AG10803 (cell line): ENCODE results near the gene SNTG2.

Experiments
- DNase-seq: peaks from one replicate; pipeline ENCODE4 v3.0.0; 2010; ENCODE audit warnings: low read depth
- H3K4me3 ChIP-seq: 2 replicates; pipeline ENCODE4 v1.5.1; 2011; ENCODE audit warnings: mild to moderate bottlenecking, low read length, control low read depth
- TF ChIP-seq, protein P1 (sequence below): conservative IDR thresholded peaks from 2 replicates; pipeline ENCODE4 v1.5.1; 2011; ENCODE audit warnings: mild to moderate bottlenecking, low read length, control low read depth, inconsistent platforms

SNTG2 gene

DNA sequence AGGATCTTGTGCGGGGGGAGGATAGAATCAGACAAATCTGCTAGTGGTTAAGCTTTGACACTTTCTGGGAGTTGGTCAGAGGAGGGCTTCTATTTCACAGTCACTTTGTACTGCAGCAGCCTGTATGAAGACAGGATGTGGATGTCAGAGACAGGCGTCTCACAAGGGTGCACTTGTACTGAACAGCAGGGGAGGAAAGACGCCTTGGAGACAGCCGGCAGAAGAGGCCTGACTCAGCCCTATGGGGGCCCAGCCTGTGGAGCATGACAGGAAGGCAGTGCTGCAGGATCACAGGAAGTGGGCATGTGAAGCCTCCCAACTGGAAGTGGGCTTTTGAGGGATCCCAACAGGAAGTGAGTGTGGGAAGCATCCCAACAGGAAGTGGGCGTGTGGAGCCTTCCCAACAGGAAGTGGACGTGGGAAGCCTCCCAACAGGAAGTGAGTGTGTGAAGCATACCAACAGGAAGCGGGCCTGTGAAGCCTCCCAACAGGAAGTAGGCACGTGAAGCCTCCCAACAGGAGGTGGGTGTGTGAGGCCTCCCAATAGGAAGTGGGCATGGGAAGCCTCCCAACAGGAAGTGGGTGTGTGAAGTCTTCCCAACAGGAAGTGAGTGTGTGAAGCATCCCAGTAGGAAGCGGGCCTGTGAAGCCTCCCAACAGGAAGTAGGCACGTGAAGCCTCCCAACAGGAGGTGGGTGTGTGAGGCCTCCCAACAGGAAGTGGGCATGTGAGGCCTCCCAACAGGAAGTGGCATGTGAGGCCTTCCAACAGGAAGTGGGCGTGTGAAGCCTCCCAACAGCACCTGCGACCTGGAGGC, 212.3 kb downstream of the SNTG2 start:
- H3K4me3 ChIP-seq, result no peak overlapping the region
- TF ChIP-seq, protein P1, sequence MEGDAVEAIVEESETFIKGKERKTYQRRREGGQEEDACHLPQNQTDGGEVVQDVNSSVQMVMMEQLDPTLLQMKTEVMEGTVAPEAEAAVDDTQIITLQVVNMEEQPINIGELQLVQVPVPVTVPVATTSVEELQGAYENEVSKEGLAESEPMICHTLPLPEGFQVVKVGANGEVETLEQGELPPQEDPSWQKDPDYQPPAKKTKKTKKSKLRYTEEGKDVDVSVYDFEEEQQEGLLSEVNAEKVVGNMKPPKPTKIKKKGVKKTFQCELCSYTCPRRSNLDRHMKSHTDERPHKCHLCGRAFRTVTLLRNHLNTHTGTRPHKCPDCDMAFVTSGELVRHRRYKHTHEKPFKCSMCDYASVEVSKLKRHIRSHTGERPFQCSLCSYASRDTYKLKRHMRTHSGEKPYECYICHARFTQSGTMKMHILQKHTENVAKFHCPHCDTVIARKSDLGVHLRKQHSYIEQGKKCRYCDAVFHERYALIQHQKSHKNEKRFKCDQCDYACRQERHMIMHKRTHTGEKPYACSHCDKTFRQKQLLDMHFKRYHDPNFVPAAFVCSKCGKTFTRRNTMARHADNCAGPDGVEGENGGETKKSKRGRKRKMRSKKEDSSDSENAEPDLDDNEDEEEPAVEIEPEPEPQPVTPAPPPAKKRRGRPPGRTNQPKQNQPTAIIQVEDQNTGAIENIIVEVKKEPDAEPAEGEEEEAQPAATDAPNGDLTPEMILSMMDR, result no peak
- DNase-seq, result no peak

DNA sequence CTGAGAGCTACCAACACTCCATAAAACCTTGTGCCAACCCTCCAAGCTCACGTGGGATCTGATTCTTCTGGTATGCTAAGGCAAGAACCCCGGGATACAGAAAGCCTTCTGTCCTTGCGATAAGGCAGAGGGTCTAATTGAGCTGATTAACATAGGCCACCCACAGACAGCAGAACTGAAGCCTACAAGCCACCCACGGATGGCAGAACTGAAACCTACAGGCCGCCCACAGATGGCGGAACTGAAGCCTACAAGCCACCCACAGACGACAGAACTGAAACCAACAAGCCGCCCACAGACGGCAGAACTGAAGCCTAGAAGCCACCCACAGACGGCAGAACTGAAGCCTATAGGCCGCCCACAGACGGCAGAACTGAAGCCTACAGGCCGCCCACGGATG, 216.3 kb downstream of the SNTG2 start:
- no peak overlapping the region for H3K4me3 ChIP-seq
- DNase-seq, result no peak
- TF ChIP-seq, protein P1, result no peak

DNA sequence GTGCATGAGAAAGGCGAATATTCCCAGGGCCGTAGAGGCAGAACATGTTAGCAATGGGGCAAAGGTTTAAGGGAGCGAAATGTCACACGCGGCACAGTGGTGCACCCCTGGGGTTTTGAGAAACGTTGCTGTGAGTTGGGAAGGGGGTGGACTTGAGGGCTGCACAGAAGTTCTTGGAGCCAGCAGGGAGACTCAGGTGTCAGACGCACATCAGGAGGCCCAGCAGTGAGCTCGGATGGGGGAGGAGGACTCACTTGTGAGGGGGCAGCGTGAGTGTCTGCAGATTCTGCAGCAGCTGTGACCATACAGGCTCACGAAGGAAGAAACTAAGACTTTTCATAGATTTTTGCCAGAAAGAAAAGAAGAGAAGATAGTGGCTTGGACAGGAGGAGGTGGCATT, 218.2 kb downstream of the SNTG2 start:
- TF ChIP-seq, protein P1, result no peak
- DNase-seq, result no peak

DNA sequence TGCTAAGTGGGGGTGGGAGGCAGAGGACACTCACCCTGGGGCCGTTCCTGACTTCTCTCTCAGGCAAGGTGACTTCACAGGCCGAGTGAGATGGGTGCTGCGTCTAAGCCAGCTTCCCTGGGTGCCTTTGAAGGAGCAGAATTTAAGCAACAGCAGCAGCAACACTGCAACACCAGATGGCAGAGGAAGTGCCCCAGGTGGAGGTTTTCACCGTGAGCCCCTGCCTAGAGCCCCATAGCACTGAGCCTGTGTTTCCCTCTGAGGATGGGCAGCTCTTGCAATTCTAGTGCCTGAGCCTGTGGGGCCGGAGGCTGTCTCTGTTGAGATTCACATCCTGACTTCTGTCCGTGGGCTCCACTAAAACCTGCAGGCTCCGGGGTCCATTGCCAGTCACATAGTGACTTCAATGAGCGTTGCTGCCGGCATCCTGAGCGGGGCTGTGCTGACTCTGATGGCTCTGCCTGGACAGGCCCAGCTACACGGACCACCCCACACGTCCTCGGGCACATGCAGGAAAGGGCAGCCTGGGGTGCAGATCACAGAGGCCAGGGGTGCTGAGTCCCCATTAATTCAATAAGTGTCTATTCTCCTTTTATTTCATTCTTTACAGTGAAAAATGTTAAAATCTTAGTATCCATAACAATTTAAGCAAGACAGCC, 218.8 kb downstream of the SNTG2 start:
- H3K4me3 ChIP-seq, result no peak overlapping the region
- TF ChIP-seq, protein P1, result no peak

More for the DNA sequence above, 218.2 kb downstream of the SNTG2 start:
- H3K4me3 ChIP-seq, result no peak overlapping the region

DNA sequence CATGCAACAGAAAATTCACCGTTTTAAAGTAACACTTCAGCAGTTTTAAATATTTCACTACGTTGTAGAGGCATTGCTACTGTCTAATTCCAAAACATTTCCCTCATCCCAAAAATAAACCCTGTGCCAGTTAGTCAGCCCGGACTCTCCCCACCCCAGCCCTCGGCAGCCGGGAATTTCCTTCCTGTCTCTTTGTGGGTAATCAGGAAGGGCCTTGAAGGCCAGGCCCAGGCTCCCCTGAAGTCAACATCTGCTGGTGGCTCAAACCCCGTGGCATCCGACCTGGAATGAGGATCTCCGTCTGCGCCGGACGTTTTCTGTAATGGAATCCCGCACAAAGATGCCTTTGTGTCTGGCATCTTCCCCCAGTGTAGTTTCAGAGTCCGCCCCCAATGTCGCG, 219.6 kb downstream of the SNTG2 start:
- DNase-seq, result no peak
- H3K4me3 ChIP-seq, result no peak overlapping the region
- TF ChIP-seq, protein P1, result no peak

More for the DNA sequence above, 218.8 kb downstream of the SNTG2 start:
- no peak for DNase-seq

DNA sequence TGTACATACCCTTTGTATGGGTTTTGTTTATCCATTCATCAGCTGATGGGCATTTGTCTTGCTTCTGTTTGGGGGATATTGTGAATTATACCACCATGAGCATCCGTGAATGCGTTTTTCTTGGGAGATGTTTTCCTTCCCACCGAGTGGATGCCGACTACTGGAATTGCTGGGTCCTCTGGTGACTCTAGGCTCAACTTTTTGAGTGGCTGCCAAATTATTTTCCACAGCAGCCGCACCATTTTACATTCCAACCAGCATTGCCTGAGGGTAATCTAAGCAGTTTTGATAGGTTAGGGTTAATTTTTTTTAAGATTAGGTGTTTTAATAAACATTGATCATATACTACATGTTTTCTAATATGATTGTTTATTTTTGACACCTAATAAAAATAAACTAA, 220.1 kb downstream of the SNTG2 start:
- no peak for DNase-seq
- TF ChIP-seq, protein P1, result no peak

DNA sequence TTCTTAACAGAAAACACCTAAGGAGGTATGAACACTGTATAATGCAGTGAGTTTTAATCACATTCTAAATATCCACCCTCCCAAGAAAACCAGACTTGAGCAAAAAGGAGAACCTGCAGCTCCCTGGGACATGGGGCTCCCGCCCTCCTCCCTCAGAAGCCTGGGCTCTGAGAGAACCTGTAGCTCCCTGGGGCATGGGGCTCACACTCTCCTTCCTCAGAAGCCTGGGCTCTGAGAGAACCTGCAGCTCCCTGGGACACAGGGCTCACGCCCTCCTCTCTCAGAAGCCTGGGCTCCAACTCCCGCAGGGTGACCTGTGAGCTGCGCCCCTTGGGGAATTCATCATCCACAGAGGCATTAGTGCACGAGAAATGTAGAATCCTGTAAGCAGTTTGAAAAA, 222.9 kb downstream of the SNTG2 start:
- no peak for DNase-seq
- TF ChIP-seq, protein P1, result no peak
- H3K4me3 ChIP-seq, result no peak overlapping the region

More for the DNA sequence above, 220.1 kb downstream of the SNTG2 start:
- no peak overlapping the region for H3K4me3 ChIP-seq
